Activated CD4-positive, alpha-beta T cell treated with anti-CD3 and anti-CD28 coated beads, Interleukin-10, Interleukin-2, amounts not matched to agents 100 ng/mL and 50 ng/mL, durations not matched to agents 16 hours and 8 hours (primary cell): ENCODE data around the gene ATXN7.

Experiments
- DNase-seq: peaks from one replicate; pipeline ENCODE4 v3.0.0-alpha.2; 2020

Gene ATXN7

DNA sequence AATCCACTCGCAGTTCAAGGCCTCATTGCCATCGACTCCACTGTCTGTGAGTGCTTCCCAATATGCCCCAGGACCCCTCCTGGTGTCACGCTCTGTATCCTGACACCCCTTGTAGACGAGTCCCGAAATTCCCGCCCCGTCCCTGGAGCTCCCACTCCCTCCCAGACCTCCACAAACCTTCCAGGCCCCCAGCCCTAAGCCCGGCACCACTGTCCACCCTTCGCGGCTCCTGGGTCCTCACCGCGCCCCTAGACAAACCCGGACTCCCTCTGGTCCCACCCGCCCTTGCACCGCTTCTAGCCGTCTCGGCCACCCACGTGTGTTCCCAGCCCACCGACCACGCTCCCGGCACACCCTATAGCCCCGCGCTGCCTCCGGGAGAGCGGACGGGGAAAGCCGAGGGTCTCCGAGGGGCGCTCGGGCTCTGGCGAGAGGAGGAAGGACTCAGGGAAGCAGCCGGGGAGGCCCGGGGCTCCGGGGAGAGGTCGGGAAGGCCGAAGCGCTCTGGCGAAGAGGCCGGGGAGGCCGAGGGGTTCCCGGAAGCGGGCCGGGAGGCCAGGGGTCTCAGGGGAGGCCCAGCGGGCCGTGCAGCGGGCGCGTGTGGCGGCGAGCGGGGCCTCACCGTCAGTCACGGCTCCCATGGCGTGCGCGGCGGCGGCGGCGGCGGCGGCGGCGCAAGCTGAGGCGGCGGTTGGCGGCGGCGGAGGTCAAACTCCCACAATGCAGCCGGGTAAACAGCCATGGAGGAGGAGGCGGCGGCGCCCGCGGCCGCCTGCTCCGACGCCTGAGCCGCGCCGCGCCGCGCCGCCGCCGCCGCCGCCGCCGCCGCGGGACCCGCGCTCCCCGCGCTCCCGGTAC lies at the start of gene ATXN7, which contains the start of gene THOC7:
ATXN7 (plus strand) TSS at position 718 of the 858 bp plus-strand sequence. CDS start 48,732 bp downstream, outside the sequence.
THOC7 (minus strand) TSS at position 656 of the 858 bp plus-strand sequence; CDS start at position 641, 15 bp downstream.
- peak; percentile 75 for DNase-seq

GRCh38 chr3:63814237-63814636 lies 49.4 kb upstream of the ATXN7 start:
- peak; percentile 0 for DNase-seq

DNA sequence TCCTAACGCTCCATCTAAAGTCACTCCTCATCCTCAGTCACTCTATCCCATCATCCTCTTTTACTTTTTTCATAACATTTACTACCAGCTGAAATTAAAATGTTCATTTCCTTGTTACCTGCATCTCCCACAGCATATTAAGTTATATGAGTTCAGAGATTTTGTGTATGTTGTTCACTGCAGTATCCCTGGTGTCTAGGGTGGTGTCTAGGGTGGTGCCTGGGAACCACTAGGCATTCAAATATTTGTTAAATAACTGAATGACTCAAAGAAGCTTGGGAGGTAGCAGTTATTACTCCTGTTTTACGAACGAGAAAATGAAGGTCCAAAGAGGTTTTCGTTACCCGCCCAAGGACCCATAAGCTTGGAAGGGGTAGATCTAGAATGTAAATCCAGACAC lies 46.4 kb upstream of the ATXN7 start:
- no peak for DNase-seq

DNA sequence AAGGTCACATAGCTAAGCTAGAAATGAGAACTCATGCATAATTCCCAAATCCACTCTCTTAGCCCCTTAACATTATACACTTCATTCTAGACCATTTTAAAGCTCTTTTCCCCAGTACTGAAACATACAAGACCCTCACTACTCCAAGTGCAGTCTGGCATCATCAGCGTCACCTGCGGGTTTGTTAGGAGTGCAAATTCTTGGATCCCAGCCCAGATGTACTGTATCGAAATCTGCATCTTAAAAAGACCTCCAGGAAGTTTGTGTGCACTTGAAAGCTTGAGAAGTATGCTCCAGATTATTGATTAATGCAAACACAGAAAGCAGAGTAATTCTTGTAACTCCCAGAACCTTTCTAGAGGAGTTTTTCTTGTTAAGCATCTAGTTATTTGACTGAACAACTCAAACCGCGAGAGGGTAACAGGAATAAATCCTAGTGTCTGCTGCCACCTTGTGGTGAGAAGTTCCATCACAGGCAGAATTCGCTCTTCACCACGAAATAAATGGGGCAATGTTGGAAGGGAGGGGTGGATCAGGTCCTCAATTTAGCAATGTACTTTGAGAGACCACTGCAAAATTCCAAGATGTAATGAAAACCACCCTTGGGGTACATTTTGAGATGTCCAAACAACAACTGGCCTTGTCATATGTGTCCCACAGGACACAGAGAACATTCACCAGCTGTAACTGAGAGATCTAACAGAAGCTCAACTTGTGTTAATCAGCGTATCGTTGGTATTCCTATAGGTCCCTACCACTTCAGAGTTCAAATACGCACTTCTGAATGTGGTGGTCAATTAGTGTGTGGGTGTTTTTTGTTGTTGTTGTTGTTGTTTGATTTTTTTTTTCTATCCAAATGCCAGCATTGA lies 45.2 kb upstream of the ATXN7 start:
- DNase-seq: peak; percentile 57

DNA sequence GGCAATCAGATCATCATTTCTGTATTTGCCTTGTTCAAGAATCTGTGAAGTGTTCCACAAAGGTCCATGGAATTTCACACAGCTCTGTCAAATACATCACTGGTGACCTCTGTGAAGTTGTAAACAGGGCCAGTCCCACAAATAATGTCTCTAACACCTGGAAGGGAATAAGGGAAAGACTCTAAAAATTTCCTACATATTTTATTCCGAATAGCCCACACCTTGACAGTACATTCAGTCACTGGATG lies 44.6 kb upstream of the ATXN7 start, which contains the start of gene C3orf49:
C3orf49 (plus strand) TSS at position 149 of the 248 bp plus-strand sequence. CDS start 173 bp downstream, outside the sequence.
- DNase-seq: no peak

DNA sequence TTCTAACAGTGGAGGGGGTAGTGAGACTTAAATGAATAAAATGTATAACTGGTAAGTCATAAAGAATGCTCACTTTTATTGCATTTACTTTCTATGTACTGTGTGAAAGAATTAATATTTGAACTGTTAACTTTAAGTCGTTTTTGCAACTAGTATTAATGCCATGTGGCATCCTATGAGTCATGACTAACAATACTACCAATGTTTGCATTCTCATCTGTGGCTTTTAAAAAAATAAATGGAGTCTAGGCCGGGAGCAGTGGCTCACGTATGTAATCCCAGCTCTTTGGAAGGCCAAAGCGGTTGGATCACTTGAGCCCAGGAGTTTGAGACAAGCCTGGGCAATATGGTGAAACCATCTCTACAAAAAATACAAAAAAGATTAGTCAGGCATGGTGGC lies 39.4 kb upstream of the ATXN7 start:
- no peak for DNase-seq

DNA sequence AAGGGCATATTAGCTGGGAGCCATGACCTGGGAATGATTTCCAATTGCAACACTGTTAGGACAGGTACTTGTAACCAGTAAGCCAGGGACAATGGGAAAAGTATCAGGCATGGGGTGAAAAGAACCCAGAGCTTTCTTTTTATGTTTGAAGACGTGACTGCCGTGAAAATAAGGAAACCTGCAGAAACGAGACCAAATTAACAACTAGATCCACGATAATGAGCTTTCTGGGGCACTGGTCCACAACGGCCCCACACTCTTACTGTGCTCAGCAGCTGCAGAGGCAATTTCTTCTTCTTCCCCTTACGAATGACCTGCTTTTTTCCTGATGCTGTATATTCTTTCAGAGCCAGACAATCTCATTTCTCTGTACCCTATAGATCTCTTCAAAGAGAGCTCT lies 33.1 kb upstream of the ATXN7 start:
- DNase-seq: no peak

- DNase-seq: no peak
Measured at GRCh38 chr3:63832395-63832794, 31.3 kb upstream of the ATXN7 start.

DNA sequence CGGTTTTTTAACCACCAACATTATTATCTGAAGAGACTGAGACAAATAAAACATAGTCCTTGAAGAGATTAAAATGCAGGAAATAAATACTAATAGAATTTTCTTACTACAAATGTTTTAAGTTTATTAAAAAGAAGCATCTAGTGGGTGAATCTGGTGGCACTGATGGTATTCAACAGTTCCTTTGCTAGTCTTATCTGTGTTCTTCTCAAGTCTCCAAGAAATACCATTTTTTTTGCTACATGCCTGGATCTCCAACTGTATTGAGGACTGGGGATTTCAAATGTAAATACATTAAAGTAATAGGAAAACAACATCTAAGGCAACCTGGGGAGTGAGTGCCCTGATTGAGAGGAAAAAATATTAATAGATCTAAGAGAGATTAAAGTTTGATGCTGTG lies 22.0 kb upstream of the ATXN7 start:
- DNase-seq: no peak

- no peak for DNase-seq
Measured at GRCh38 chr3:63842127-63842526, 21.5 kb upstream of the ATXN7 start.

DNA sequence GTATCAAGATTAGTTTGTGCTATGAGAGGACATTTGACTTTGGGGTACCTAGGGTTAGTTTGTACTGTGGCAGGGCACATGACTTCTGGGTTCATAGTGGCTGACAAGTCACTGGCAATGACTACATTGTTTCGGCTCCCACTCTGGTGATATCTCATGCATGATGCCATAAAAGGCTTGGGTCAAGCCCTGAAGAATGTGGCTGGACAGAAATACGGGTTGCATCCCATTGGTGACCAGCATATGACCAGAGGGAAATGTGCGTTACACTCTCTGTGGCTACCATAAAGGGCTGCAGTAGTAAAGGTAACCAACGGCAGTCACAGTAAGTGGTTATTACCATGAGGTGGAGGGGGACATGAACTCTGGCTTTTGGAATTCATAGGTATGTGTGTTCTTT lies 18.5 kb upstream of the ATXN7 start:
- DNase-seq: no peak

DNA sequence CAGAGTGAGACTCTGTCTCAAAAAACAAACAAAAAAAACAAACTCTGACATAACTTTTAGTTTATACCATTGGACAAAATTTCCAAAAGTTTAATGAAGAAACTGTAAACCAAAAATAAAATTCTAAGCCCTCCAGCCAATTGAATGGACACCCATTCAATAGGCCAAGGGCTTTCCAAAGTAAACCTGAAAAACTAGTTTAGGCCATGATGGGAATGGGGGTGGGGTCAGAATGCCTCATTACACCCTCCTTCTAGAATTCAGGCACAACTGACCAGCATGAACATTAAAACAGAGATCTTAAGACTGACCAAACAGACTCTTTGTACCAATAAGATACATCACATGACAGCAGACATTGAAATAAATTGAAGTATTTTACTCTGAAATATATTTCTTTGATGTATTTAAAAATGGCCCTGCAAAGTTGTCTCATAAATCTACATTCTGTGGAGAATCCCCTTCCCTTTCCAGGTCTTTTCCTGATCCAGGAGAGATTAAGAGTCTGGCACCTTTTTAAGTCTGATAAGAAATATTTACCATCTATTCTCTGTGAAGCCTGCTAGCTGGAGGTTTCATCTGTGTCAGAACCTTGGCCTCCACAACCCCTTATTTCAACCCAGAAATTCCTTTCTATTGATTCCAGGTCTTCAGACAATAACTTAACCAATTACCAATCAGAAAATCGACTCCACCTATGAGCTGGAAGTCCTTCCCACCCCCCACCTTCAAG lies 15.8 kb upstream of the ATXN7 start:
- DNase-seq: no peak

- no peak for DNase-seq
Measured at GRCh38 chr3:63849175-63849574, 14.5 kb upstream of the ATXN7 start.

DNA sequence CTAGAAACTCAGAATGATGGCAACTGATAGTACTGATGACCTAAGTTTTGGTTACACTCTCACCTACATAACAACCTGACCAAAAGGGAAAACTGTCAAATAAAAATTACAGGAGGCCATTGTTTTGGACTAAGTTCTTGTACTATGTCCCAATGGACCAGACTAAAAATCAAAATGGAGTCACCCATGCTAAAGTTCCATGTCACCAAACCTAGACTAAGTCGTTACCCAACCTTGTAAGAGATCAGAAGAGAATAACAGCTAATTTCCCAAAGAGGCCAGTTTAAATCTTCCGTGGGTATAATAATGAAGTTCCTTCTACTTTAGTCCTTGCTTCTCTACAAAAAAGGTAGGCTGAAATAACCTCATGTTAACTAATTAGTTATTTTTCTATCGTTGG lies 12.4 kb upstream of the ATXN7 start:
- no peak for DNase-seq

GRCh38 chr3:63853106-63853505 lies 10.6 kb upstream of the ATXN7 start:
- no peak for DNase-seq

GRCh38 chr3:63855333-63855940 lies 8.2 kb upstream of the ATXN7 start:
- DNase-seq: no peak

DNA sequence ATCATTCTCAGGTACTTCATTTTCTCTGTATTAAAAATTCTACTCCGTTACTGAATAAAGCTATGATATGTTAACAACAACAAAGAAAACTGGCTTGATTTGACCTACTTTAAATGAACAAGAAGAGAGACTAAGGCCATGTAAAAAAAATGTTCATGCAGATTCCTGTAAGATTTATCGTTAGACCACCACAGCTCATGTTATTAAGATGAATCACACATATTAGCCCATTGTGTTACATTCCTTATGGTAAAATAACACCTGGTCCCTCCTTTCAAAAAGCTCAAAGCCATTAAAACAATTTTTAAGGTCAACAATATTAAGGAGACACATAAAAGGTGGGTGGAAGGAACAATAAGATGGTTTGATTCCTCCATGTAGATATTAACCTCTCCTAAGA lies 6.4 kb upstream of the ATXN7 start:
- no peak for DNase-seq

DNA sequence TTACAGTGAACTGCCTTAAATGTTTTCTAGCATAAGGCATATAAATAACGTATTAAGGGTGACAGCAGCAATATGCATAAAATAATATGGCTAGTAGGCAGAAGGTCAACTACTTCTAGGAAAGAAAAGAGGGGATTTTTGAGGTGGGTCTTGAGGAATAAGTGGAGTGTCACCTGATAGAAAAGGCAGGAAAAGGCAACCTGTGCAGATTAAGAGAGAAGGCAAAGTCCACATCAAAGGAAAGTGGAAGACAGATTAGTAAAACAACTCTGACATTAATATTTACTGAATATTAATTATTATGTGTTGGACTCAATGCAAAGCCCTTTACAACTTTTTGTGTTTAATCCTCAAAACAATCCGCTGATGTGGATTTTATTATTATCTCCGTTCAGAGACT lies 2.9 kb upstream of the ATXN7 start:
- no peak for DNase-seq

DNA sequence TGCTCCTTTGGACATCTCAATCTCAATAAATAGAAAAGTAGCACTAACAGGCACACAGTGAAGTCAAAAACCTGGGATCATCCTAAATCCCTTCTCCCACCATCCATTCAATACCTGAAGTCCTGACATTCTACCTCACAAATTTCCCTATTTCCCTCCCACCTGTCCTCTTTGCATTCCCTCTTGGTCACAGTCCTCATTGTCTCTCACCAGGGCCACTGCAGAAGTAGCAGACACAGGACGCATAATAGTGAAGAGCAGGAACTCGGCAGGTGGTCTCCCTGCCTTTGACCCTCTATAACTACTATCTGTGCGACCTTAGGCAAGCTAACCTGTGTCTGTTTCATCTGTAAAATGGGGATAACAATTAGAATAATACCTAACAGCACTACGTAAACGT lies 2.4 kb upstream of the ATXN7 start:
- no peak for DNase-seq

GRCh38 chr3:63862804-63863149 lies 890 bp upstream of the ATXN7 start:
- no peak for DNase-seq

DNA sequence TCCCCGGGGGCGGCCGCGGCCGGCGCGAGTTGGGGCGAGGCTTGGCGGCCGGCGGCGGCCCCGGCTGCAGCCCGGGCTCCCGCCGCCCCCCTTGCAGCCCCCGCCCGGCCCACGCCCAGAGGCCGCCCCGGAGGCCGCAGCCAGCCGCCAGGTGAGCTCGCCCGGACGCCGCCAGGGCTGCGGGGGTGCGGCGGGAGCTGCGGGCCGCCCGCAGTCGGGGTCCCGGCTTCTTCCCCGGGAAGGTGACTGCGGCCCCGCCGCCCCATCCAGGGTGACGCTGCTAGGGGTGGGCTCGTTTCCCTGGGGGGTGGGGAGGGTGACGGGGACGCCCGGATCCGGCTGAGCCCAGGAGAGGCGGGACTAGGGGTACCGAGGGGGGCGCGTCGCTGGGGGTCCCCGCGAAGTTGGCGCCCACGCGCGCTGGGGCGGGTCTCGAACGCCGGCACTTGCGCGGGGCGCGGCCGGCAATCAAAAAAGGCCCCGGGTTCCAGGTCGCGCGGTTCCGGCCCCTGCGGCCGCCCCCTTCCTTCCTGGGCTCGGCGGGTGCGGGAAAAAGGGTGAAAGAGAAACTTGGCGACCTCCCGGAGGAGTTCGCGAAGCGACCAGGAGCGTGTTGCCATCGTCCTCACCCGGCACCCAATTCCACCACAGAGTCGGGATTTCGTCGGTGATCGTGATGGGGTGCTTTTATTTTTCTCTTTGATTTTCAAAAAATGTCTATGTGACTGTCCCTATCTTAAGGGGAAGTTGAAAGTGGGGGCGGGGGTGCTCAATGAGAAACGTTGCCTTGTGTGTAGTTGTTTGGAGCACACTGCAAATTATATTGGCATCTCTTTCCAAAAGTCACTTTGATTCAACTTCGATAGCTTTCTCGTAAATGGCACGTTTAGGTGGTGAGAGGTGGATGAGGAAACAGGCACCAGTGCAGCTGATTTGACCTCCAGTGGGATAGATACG lies 619 bp downstream of the ATXN7 start:
- peak; percentile 61 for DNase-seq

- DNase-seq: no peak
Measured at GRCh38 chr3:63864965-63865327, 1.3 kb downstream of the ATXN7 start.
